ENCODE results near the gene PFDN2. TPM values are rescaled to one million over a fixed set of nuclear protein-coding genes. Genes with fewer than 3 reads are reported as not detected.

PFDN2 gene
- total and polyA plus RNA-seq, 2 of the 8 experiments (the other 6 are each of a cell fraction or from before 2014, with no cell fraction given) = 66.2 to 71.2 TPM

GRCh38 chr1:161061419-161061818 is 56.4 kb downstream of the PFDN2 start (continued):
- TF ChIP-seq CHD7 (IDR thresholded peaks at IDR 0.05; ENCODE audit: insufficient replicate concordance, low read length) (no peak), TCF12 (IDR thresholded peaks at IDR 0.05; ENCODE audit: low read depth, low read length) (no peak), JUND (IDR thresholded peaks at IDR 0.05; ENCODE audit: low read length) (no peak), CHD1 (IDR thresholded peaks at IDR 0.05; ENCODE audit: low read depth, low read length) (no peak), POU5F1 (IDR thresholded peaks at IDR 0.05; ENCODE audit: low read depth, low read length) (no peak), POLR2AphosphoS5 (IDR thresholded peaks at IDR 0.05; ENCODE audit: low read depth, low read length) (no peak), RBBP5 (IDR thresholded peaks at IDR 0.05; ENCODE audit: borderline replicate concordance, low read depth, low read length) (no peak), EP300 (IDR thresholded peaks at IDR 0.05; ENCODE audit: borderline replicate concordance in 1 of 2, low read depth in 2 of 2, low read length in 2 of 2) (no peak), RXRA (IDR thresholded peaks at IDR 0.05; ENCODE audit: insufficient read depth, low read depth, low read length) (no peak), MAFK (IDR thresholded peaks at IDR 0.05; ENCODE audit: low read depth, low read length) (no peak)

Measured in H1 (cell line).